Right ventricle myocardium superior (tissue), 1 donor: ENCODE results near the gene CTSH. TPM values are rescaled to one million over a fixed set of nuclear protein-coding genes. Genes with fewer than 3 reads are reported as not detected.
"Not testable (repeated sequence)": the region's sequence is repeated elsewhere in the genome, so short reads cannot be mapped to it uniquely, and the experiment has no call there.

ENCODE experiments used
- ATAC-seq: fragments of 200-7000 bp; cut with Tn5 transposase; one replicate; pipeline ENCODE4 v1.9.1; 2020; ENCODE audit warnings: mild to moderate bottlenecking; ENCODE audit not compliant: poor library complexity
- DNase-seq: peaks from one replicate; pipeline ENCODE4 v3.0.0-alpha.2; 2020
- intact Hi-C: fragments of 100-400 bp; cut with DNase I; formaldehyde crosslinking; loops from one replicate; pipeline ENCODE4 v1.11.2; 2022
- total RNA-seq: library from RNA; stranded (reverse); fragmentation: NEBNext Ultra II Directional; extraction: Animal tissue kit (Norgen Biotek cat#: 25700); gene quantifications from one replicate; pipeline ENCODE4 v1.2.1, GENCODE V29; 2021
- donor health status: DM: no; HTN: yes; CAD: no; lungs with severe emphysema.

The CTSH gene
- total RNA-seq, 1 donor from 2014 or later = 68.4 TPM

- intact Hi-C loops = no loop called here
- ATAC-seq = no peak
- no peak for DNase-seq
Observed at GRCh38 chr15:78873793-78874765, 70.8 kb downstream of the CTSH start.

GRCh38 chr15:78872972-78873792 is 71.7 kb downstream of the CTSH start:
- ATAC-seq (peak; percentile 78), DNase-seq (peak; percentile 93)
- intact Hi-C loops = no loop called here

- intact Hi-C loops = no loop called here
- peak; percentile 95 for ATAC-seq
- DNase-seq = peak; percentile 99
Observed at GRCh38 chr15:78872155-78872971, 72.5 kb downstream of the CTSH start, which contains the start of gene MORF4L1. Gene MORF4L1, plus strand, starts transcription at chr15:78872890. Its CDS starts 128 bp downstream, at chr15:78873018.

- ATAC-seq, DNase-seq, intact Hi-C loops: not testable (repeated sequence)
Observed at GRCh38 chr15:78871483-78872127, 73.2 kb downstream of the CTSH start.

Other genes starting within 250 kb of the CTSH start
- 31.0 TPM for gene ADAMTS7, start 133.6 kb downstream of the CTSH start, total RNA-seq
- 330 TPM for gene MORF4L1, start 72.2 kb downstream of the CTSH start, total RNA-seq
- not detected for gene RASGRF1, start 145.7 kb upstream of the CTSH start, total RNA-seq